H1 (cell line): ENCODE results near the gene FLRT2. TPM values are rescaled to one million over a fixed set of nuclear protein-coding genes. Genes with fewer than 3 reads are reported as not detected.

Source experiments
- CTCF ChIA-PET: fragments of 300-600 bp; sonication (Branson Sonifier 250); formaldehyde crosslinking; loops from one replicate; lab custom pipeline; 2021; ENCODE audit not compliant: partially characterized antibody; lab: Charles Lee
- POLR2A ChIA-PET: fragments of 300-600 bp; sonication (Branson Sonifier 250); formaldehyde crosslinking; loops from one replicate; lab custom pipeline; 2021; ENCODE audit warnings: inconsistent platforms; ENCODE audit not compliant: partially characterized antibody; lab: Charles Lee
- DNase-seq, 2 experiments: peaks; one replicate each; pipeline versions ENCODE4 v3.0.0 to v3.0.0-alpha.2; 2010 to 2022; ENCODE audit warnings: low spot score in 2 of 2, low read depth in 1 of 2, mixed read lengths in 1 of 2
- FAIRE-seq: peaks from 2 replicates; lab custom pipeline; 2011; peaks lifted over from hg19 to GRCh38; lab: Jason Lieb, UNC
- H2AFZ ChIP-seq: 2 replicates; pipeline ENCODE4 v1.8.1; 2012; ENCODE audit warnings: low read length, inconsistent platforms
- H2AK5ac ChIP-seq: 2 replicates; pipeline ENCODE4 v1.6.1; 2013; ENCODE audit warnings: low read depth, low read length
- H2BK120ac ChIP-seq: replicated peaks from 2 replicates; pipeline ENCODE3; 2013; ENCODE audit warnings: low read depth, low read length, inconsistent platforms
- H2BK12ac ChIP-seq: 2 replicates; pipeline ENCODE4 v1.6.1; 2013; ENCODE audit warnings: low read depth, low read length
- H2BK15ac ChIP-seq: 2 replicates; pipeline ENCODE4 v1.6.1; 2013; ENCODE audit warnings: low read length
- H2BK20ac ChIP-seq: 2 replicates; pipeline ENCODE4 v1.6.1; 2013; ENCODE audit warnings: low read length
- H2BK5ac ChIP-seq: 2 replicates; pipeline ENCODE4 v1.6.1; 2013; ENCODE audit warnings: low read depth, low read length
- H3K14ac ChIP-seq: 2 replicates; pipeline ENCODE4 v1.6.1; 2013; ENCODE audit warnings: inconsistent platforms; ENCODE audit not compliant: insufficient read length
- H3K18ac ChIP-seq: 2 replicates; pipeline ENCODE4 v1.6.1; 2013; ENCODE audit warnings: low read length; ENCODE audit errors: extremely low read depth
- H3K23ac ChIP-seq: 2 replicates; pipeline ENCODE4 v1.6.1; 2013; ENCODE audit warnings: inconsistent platforms; ENCODE audit not compliant: insufficient read length
- H3K23me2 ChIP-seq: 2 replicates; pipeline ENCODE4 v1.6.1; 2013; ENCODE audit warnings: low read depth, low read length
- H3K27ac ChIP-seq: 2 replicates; pipeline ENCODE4 v1.6.1; 2011; ENCODE audit warnings: low read depth, low read length, inconsistent platforms
- H3K27me3 ChIP-seq, 4 experiments: replicated peaks in 1 of 4; 1 replicate in 1 of 4; 2 replicates in 3 of 4; pipeline versions ENCODE4 v1.6.1 to v1.8.1; 2011 to 2013; ENCODE audit warnings: low read length in 3 of 4, mild to moderate bottlenecking in 3 of 4, inconsistent platforms in 2 of 4, mixed read lengths in 2 of 4, moderate library complexity in 1 of 4; ENCODE audit not compliant: control insufficient read depth in 3 of 4, insufficient read depth in 3 of 4; ENCODE audit errors: extremely low read depth in 1 of 4
- H3K36me3 ChIP-seq, 4 experiments: 2 replicates each; pipeline versions ENCODE4 v1.6.1 to v1.8.1; 2011 to 2013; ENCODE audit warnings: mild to moderate bottlenecking in 4 of 4, low read length in 3 of 4, moderate library complexity in 2 of 4, control low read depth in 1 of 4, inconsistent platforms in 1 of 4; ENCODE audit not compliant: insufficient read depth in 4 of 4, control insufficient read depth in 2 of 4
- H3K4ac ChIP-seq: replicated peaks from 2 replicates; pipeline ENCODE3; 2013; ENCODE audit warnings: low read length, low read depth, mixed read lengths, inconsistent platforms; ENCODE audit not compliant: insufficient read length
- H3K4me1 ChIP-seq, 4 experiments: replicated peaks in 1 of 4; 1 replicate in 1 of 4; 2 replicates in 3 of 4; pipeline versions ENCODE4 v1.6.1 to v1.8.1; 2011 to 2013; ENCODE audit warnings: low read length in 3 of 4, inconsistent platforms in 2 of 4, mixed read lengths in 1 of 4; ENCODE audit not compliant: insufficient read depth in 4 of 4, control insufficient read depth in 3 of 4
- H3K4me2 ChIP-seq, 2 experiments: 2 replicates each; pipeline versions ENCODE4 v1.6.1 to v1.8.1; 2011 to 2013; ENCODE audit warnings: low read depth in 2 of 2, low read length in 2 of 2, control low read depth in 1 of 2, inconsistent platforms in 1 of 2, mild to moderate bottlenecking in 1 of 2; ENCODE audit not compliant: insufficient read depth in 1 of 2
- H3K4me3 ChIP-seq, 4 experiments: fragments of 200-600, 300-600 bp in 1 of 4; sonication (generic), shearing (Covaris generic), sonication (Bioruptor Twin) in 1 of 4; 2 replicates each; pipeline versions ENCODE4 v1.5.1 to v1.8.1; 2011 to 2016; ENCODE audit warnings: low read length in 4 of 4, low read depth in 3 of 4, control low read depth in 2 of 4, inconsistent platforms in 2 of 4, mild to moderate bottlenecking in 2 of 4, mixed read lengths in 1 of 4, moderate library complexity in 1 of 4; ENCODE audit not compliant: insufficient read depth in 2 of 4; ENCODE audit errors: extremely low read depth in 1 of 4
- H3K56ac ChIP-seq: replicated peaks from 2 replicates; pipeline ENCODE3; 2013; ENCODE audit warnings: low read depth, mild to moderate bottlenecking, mixed read lengths, low read length, inconsistent platforms; ENCODE audit not compliant: insufficient read length
- H3K79me1 ChIP-seq: 2 replicates; pipeline ENCODE4 v1.6.1; 2013; ENCODE audit warnings: low read depth, low read length, control low read depth
- H3K79me2 ChIP-seq, 2 experiments: 2 replicates each; pipeline versions ENCODE4 v1.6.1 to v1.8.1; 2012 to 2013; ENCODE audit warnings: low read length in 2 of 2, mild to moderate bottlenecking in 2 of 2, inconsistent platforms in 1 of 2; ENCODE audit not compliant: insufficient read depth in 2 of 2, control insufficient read depth in 1 of 2
- H3K9ac ChIP-seq, 4 experiments: replicated peaks in 1 of 4; 1 replicate in 1 of 4; 2 replicates in 3 of 4; pipeline versions ENCODE4 v1.6.1 to v1.8.1; 2011 to 2013; ENCODE audit warnings: low read depth in 3 of 4, low read length in 3 of 4, control low read depth in 2 of 4, mild to moderate bottlenecking in 2 of 4, moderate library complexity in 2 of 4, inconsistent platforms in 1 of 4; ENCODE audit errors: extremely low read depth in 1 of 4
- H3K9me3 ChIP-seq, 2 experiments: 2 replicates each; pipeline versions ENCODE4 v1.6.1 to v1.8.1; 2012 to 2013; ENCODE audit warnings: mild to moderate bottlenecking in 2 of 2, moderate library complexity in 2 of 2, control low read depth in 1 of 2, inconsistent platforms in 1 of 2, low read depth in 1 of 2, low read length in 1 of 2, mixed read lengths in 1 of 2; ENCODE audit not compliant: insufficient read depth in 2 of 2
- H4K20me1 ChIP-seq, 2 experiments: replicated peaks in 1 of 2; 2 replicates each; pipeline versions ENCODE3 to v1.8.1; 2011 to 2013; ENCODE audit warnings: inconsistent platforms in 2 of 2, low read length in 2 of 2, mild to moderate bottlenecking in 1 of 2; ENCODE audit not compliant: insufficient read depth in 2 of 2, control insufficient read depth in 1 of 2
- H4K5ac ChIP-seq: 2 replicates; pipeline ENCODE4 v1.6.1; 2013; ENCODE audit warnings: low read length, low read depth, mixed read lengths, inconsistent platforms; ENCODE audit not compliant: insufficient read length
- H4K8ac ChIP-seq: 2 replicates; pipeline ENCODE4 v1.8.0; 2013; ENCODE audit warnings: mild to moderate bottlenecking, moderate library complexity, low read length, inconsistent platforms; ENCODE audit not compliant: insufficient read depth; ENCODE audit errors: extremely low read depth
- H4K91ac ChIP-seq: replicated peaks from 2 replicates; pipeline ENCODE3; 2013; ENCODE audit warnings: low read length, mixed read lengths, inconsistent platforms; ENCODE audit not compliant: insufficient read length
- GTF2F1 ChIP-seq: IDR thresholded peaks from 2 replicates; pipeline ENCODE4 v1.6.1; 2012; ENCODE audit warnings: low read depth, low read length, improper control_type of control experiment, borderline replicate concordance
- NRF1 ChIP-seq: IDR thresholded peaks from 2 replicates; pipeline ENCODE4 v1.6.1; 2011; ENCODE audit warnings: mild to moderate bottlenecking, low read depth, low read length, improper control_type of control experiment
- SIRT6 ChIP-seq: IDR thresholded peaks from one replicate; pipeline ENCODE4 v1.7.1; 2012; ENCODE audit warnings: low read length, inconsistent platforms
- WGBS, 2 experiments: shearing (Covaris generic) in 1 of 2; methylation state at CpG; one replicate each; pipeline versions ENCODE4 v1.1.6 to v1.1.7; 2013 to 2015; ENCODE audit warnings: low lambda C conversion rate in 2 of 2, mixed read lengths in 2 of 2, inconsistent platforms in 1 of 2, low coverage in 1 of 2, missing lambda C conversion rate in 1 of 2; ENCODE audit not compliant: insufficient replicate concordance in 2 of 2, insufficient coverage in 1 of 2, insufficient read length in 1 of 2; ENCODE audit errors: extremely low coverage in 1 of 2, missing lambda C conversion rate in 1 of 2; 5-methylcytosine and 5-hydroxymethylcytosine counted together
- polyA plus RNA-seq, 7 experiments: library from polyadenylated mRNA; depleted of rRNA in 3 of 7; stranded (reverse) in 5 of 7; unstranded in 2 of 7; fragments of >200 nt in 5 of 7; fragments of 200-250 nt in 2 of 7; gene quantifications; 1 replicate in 5 of 7; 2 replicates in 1 of 7; 4 replicates in 1 of 7; pipeline versions ENCODE4 v1.2.1 to v1.2.3, GENCODE V29; 2011 to 2013; ENCODE audit warnings: missing spikeins in 2 of 7, mixed read lengths in 2 of 7
- total RNA-seq: library from RNA; stranded (reverse); fragmentation: NEBNext Ultra II Directional; extraction: Animal tissue kit (Norgen Biotek cat#: 25700); gene quantifications from 2 replicates; pipeline ENCODE4 v1.2.1, GENCODE V29; 2021

Gene FLRT2
- total and polyA plus RNA-seq, 2 of the 8 experiments (the other 6 are each of a cell fraction or from before 2014, with no cell fraction given) = 2.4 to 6.9 TPM

DNA sequence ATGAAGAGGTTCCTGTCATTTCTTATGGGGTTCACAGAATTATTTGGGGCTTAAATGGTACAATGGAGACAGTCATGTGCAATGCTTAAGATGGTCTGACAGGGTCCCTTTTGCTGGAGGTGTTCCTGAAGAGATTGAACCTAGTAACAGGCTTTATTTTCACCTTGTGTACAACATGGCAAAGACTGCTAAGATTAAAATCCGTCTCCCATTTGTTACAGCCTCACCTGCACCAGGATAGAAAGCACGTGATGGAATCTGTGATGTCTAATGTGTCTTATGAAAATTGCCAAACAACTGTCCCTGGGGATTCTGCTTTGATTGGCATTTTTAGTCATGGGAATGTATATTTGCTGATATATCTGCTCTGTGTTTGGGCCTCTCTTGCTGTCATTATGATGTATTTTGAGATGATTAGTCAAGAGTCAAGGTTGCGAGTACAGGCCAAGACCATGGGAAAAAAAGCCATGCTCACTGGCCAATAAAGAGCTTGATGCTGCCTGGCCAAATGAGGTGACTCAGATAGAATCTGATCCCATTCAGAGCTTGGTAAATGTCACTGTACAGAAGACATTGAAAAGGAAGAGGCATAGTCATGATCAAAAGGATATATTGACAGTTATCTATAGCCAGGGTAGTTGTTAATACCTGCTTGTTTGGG lies 96.1 kb downstream of the FLRT2 start:
- no peaks in the 10 kb centered on the region for H3K79me1 ChIP-seq
- ChIA-PET CTCF (interaction anchor here (0.5 to 1.2 kb wide), 3 partner anchors 14 to 1102 kb away, joined by 3 to 4 read pairs (median 3); no protein-coding TSS in a partner anchor), POLR2A (no interaction called here)
- H2BK5ac ChIP-seq = no peak overlapping the region
- H3K4ac ChIP-seq = no peak overlapping the region
- no peaks in the 10 kb centered on the region for H4K20me1 ChIP-seq
- H2AFZ ChIP-seq = no peak overlapping the region
- no peak overlapping the region for H2AK5ac ChIP-seq
- H2BK12ac ChIP-seq = no peak overlapping the region
- H3K9me3 ChIP-seq = no peaks in the 10 kb centered on the region
- H3K36me3 ChIP-seq = no peaks in the 10 kb centered on the region; a peak in 2 of 8 replicates
- no peak overlapping the region for H2BK120ac ChIP-seq
- H3K23me2 ChIP-seq = no peaks in the 10 kb centered on the region
- no peaks in the 10 kb centered on the region for H3K79me2 ChIP-seq
- no peak overlapping the region for H2BK20ac ChIP-seq
- H3K14ac ChIP-seq = no peak overlapping the region
- H3K27ac ChIP-seq = no peak overlapping the region
- H3K4me1 ChIP-seq = no peaks in the 10 kb centered on the region
- FAIRE-seq (no peak), DNase-seq (no peak)
- no peak overlapping the region for H3K4me3 ChIP-seq
- H4K8ac ChIP-seq = no peak overlapping the region
- no peak overlapping the region for H3K56ac ChIP-seq
- H4K91ac ChIP-seq = no peak overlapping the region
- no peak overlapping the region for H3K18ac ChIP-seq
- H3K9ac ChIP-seq = no peak overlapping the region
- 84% methylated on average over 3 of the region's 3 CpGs; no CpG with 5 or more reads in 1 of the 2 experiments for WGBS, 2 experiments
- no peak overlapping the region for H4K5ac ChIP-seq
- TF ChIP-seq SIRT6 = no peak
- TF ChIP-seq GTF2F1 = no peak
- TF ChIP-seq NRF1 = no peak
- H2BK15ac ChIP-seq = no peak overlapping the region
- H3K4me2 ChIP-seq = no peak overlapping the region
- H3K27me3 ChIP-seq = no peaks in the 10 kb centered on the region
- H3K23ac ChIP-seq = no peak overlapping the region
